Stimulated activated naive CD8-positive, alpha-beta T cell treated with anti-CD3 and anti-CD28 coated beads, Interleukin-15, Interleukin-2, amounts not matched to agents 100 U/mL and 50 U/mL, for 24 hours (primary cell): ENCODE measurements around the gene KCP.

Source experiments
- ATAC-seq: fragments of 150-1000 bp; cut with Tn5 transposase; one replicate; pipeline ENCODE4 v1.10.0; 2021
- DNase-seq: peaks from one replicate; pipeline ENCODE4 v3.0.0; 2021

KCP gene

GRCh38 chr7:128838981-128839731, 71.4 kb downstream of the KCP start:
- DNase-seq (no peak), ATAC-seq (no peak)

GRCh38 chr7:128838109-128838779, 72.3 kb downstream of the KCP start:
- ATAC-seq (no peak), DNase-seq (no peak)

- no peak for DNase-seq
- no peak for ATAC-seq
Observed at GRCh38 chr7:128837521-128837921, 73.0 kb downstream of the KCP start.

- ATAC-seq (no peak), DNase-seq (no peak)
Observed at GRCh38 chr7:128836729-128837348, 73.7 kb downstream of the KCP start.

- no peak for DNase-seq
- no peak for ATAC-seq
Observed at GRCh38 chr7:128835790-128836641, 74.5 kb downstream of the KCP start.

GRCh38 chr7:128835231-128835751, 75.2 kb downstream of the KCP start:
- DNase-seq (no peak), ATAC-seq (no peak)

- ATAC-seq (no peak), DNase-seq (no peak)
Observed at GRCh38 chr7:128833946-128834325, 76.6 kb downstream of the KCP start.

- ATAC-seq (no peak), DNase-seq (no peak)
Observed at GRCh38 chr7:128833148-128833945, 77.2 kb downstream of the KCP start.

GRCh38 chr7:128832880-128833147, 77.7 kb downstream of the KCP start:
- ATAC-seq (no peak), DNase-seq (no peak)

- ATAC-seq (no peak), DNase-seq (no peak)
Observed at GRCh38 chr7:128831994-128832879, 78.3 kb downstream of the KCP start.

- DNase-seq (no peak), ATAC-seq (no peak)
Observed at GRCh38 chr7:128831178-128831993, 79.1 kb downstream of the KCP start.

GRCh38 chr7:128830231-128831177, 80.0 kb downstream of the KCP start, which contains the start of gene FLNC:
FLNC (plus strand) TSS chr7:128830406; CDS start chr7:128830638, 232 bp downstream.
- DNase-seq (peak; percentile 30), ATAC-seq (peak; percentile 6)

GRCh38 chr7:128829391-128830166, 80.9 kb downstream of the KCP start:
- ATAC-seq: no peak
- no peak for DNase-seq

- DNase-seq: no peak
- ATAC-seq: no peak
Observed at GRCh38 chr7:128827971-128828711, 82.4 kb downstream of the KCP start.

GRCh38 chr7:128827248-128827958, 83.1 kb downstream of the KCP start:
- no peak for ATAC-seq
- no peak for DNase-seq

GRCh38 chr7:128826916-128827247, 83.6 kb downstream of the KCP start:
- DNase-seq: no peak
- no peak for ATAC-seq
